DMS53 treated with DMSO at 0.1 percent for 48 hours (cell line): ENCODE results near the gene OR52B2.

ENCODE experiments used
- DNase-seq: peaks from one replicate; lab custom pipeline; 2025; ENCODE audit not compliant: unreplicated experiment; lab: John Stamatoyannopoulos, UW

The OR52B2 gene

GRCh38 chr11:6170226-6170625 lies at the start of gene OR52B2:
TSS of gene OR52B2 (minus strand) at chr11:6170326. CDS start at chr11:6170326, 0 bp downstream.
- DNase-seq = no peak

GRCh38 chr11:6219359-6219758 lies 49.2 kb upstream of the OR52B2 start:
- no peak for DNase-seq

GRCh38 chr11:6217722-6218121 lies 47.6 kb upstream of the OR52B2 start:
- DNase-seq = no peak

GRCh38 chr11:6216501-6216900 lies 46.4 kb upstream of the OR52B2 start:
- DNase-seq = no peak

- no peak for DNase-seq
Observed at GRCh38 chr11:6214530-6214929, 44.4 kb upstream of the OR52B2 start.

GRCh38 chr11:6210274-6210955 lies 40.3 kb upstream of the OR52B2 start:
- DNase-seq = no peak

GRCh38 chr11:6209801-6210200 lies 39.7 kb upstream of the OR52B2 start:
- DNase-seq = no peak

- no peak for DNase-seq
Observed at GRCh38 chr11:6206456-6207180, 36.5 kb upstream of the OR52B2 start.

- no peak for DNase-seq
Observed at GRCh38 chr11:6205366-6205765, 35.2 kb upstream of the OR52B2 start, which contains the start of gene C11orf42. TSS of gene C11orf42 (plus strand) at chr11:6205557. CDS start at chr11:6205616, 59 bp downstream.

- DNase-seq = no peak
Observed at GRCh38 chr11:6204706-6205105, 34.6 kb upstream of the OR52B2 start.

- DNase-seq = no peak
Observed at GRCh38 chr11:6203327-6203726, 33.2 kb upstream of the OR52B2 start.

- DNase-seq = no peak
Observed at GRCh38 chr11:6202041-6202440, 31.9 kb upstream of the OR52B2 start.

- no peak for DNase-seq
Observed at GRCh38 chr11:6201481-6201880, 31.4 kb upstream of the OR52B2 start.

GRCh38 chr11:6200975-6201374 lies 30.8 kb upstream of the OR52B2 start:
- DNase-seq = no peak

GRCh38 chr11:6199174-6199810 lies 29.2 kb upstream of the OR52B2 start, which contains the start of gene OR52W1:
TSS of gene OR52W1 (plus strand) at chr11:6199224. CDS start at chr11:6199224, 0 bp downstream.
- DNase-seq = no peak

- no peak for DNase-seq
Observed at GRCh38 chr11:6197466-6198200, 27.5 kb upstream of the OR52B2 start.

- DNase-seq = no peak
Observed at GRCh38 chr11:6196396-6196795, 26.3 kb upstream of the OR52B2 start.

- no peak for DNase-seq
Observed at GRCh38 chr11:6194065-6194581, 24.0 kb upstream of the OR52B2 start.

GRCh38 chr11:6191742-6192141 lies 21.6 kb upstream of the OR52B2 start:
- no peak for DNase-seq

GRCh38 chr11:6175440-6175839 lies 5.3 kb upstream of the OR52B2 start:
- no peak for DNase-seq
